HG02759 (cell line): ENCODE data around the gene SERPINC1.
"Not testable (repeated sequence)": the region's sequence is repeated elsewhere in the genome, so short reads cannot be mapped to it uniquely, and the experiment has no call there.

ENCODE experiments used
- ATAC-seq: cut with Tn5 transposase; IDR thresholded peaks from one replicate; pipeline ENCODE4 v1.9.1; 2021; ENCODE audit warnings: mild to moderate bottlenecking, moderate library complexity; ENCODE audit not compliant: unreplicated experiment

SERPINC1 gene

GRCh38 chr1:173864179-173864867 is 52.8 kb downstream of the SERPINC1 start:
- ATAC-seq, result no peak

- no peak for ATAC-seq
These were observed 53.6 kb downstream of the SERPINC1 start for GRCh38 chr1:173863224-173864161.

- ATAC-seq, result no peak
These were observed 54.3 kb downstream of the SERPINC1 start for GRCh38 chr1:173862769-173863223.

GRCh38 chr1:173862146-173862768 is 54.9 kb downstream of the SERPINC1 start:
- ATAC-seq, result not testable (repeated sequence)

- ATAC-seq, result no peak
These were observed 55.4 kb downstream of the SERPINC1 start for GRCh38 chr1:173861731-173862145.

- ATAC-seq, result no peak
These were observed 57.1 kb downstream of the SERPINC1 start for GRCh38 chr1:173860065-173860464.

- ATAC-seq, result not testable (repeated sequence)
These were observed 57.6 kb downstream of the SERPINC1 start for GRCh38 chr1:173859547-173859946.

GRCh38 chr1:173857363-173857917 is 59.7 kb downstream of the SERPINC1 start:
- no peak for ATAC-seq

GRCh38 chr1:173856903-173857302 is 60.2 kb downstream of the SERPINC1 start:
- ATAC-seq, result no peak

- no peak for ATAC-seq
These were observed 61.1 kb downstream of the SERPINC1 start for GRCh38 chr1:173856014-173856413.
